Measurements from ENCODE around the gene SF3B1.

DNA sequence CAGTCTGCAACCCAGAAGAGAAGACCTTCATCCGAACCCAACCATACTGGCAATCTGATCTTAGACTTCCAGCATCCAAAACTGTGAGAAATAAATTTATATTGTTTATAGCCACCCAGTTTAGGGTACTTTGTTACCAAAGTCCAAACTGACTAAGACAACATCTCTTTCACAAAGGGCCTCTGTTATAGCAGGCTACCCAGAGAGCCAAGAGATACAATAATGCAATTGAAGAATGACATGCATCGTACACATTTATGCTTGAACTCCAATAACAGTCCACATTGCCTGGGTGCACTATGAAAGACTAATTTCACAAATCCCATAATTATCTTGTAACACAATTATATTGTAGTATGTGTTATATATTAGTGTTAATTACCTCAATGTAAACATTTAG, 85.1 kb downstream of the SF3B1 start:
- TF ChIP-seq, protein P1, sequence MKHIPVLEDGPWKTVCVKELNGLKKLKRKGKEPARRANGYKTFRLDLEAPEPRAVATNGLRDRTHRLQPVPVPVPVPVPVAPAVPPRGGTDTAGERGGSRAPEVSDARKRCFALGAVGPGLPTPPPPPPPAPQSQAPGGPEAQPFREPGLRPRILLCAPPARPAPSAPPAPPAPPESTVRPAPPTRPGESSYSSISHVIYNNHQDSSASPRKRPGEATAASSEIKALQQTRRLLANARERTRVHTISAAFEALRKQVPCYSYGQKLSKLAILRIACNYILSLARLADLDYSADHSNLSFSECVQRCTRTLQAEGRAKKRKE (CRISPR knock-in tag; IDR thresholded peaks at IDR 0.05; ENCODE audit: low read depth) = no peak
- TF ChIP-seq, protein P2, sequence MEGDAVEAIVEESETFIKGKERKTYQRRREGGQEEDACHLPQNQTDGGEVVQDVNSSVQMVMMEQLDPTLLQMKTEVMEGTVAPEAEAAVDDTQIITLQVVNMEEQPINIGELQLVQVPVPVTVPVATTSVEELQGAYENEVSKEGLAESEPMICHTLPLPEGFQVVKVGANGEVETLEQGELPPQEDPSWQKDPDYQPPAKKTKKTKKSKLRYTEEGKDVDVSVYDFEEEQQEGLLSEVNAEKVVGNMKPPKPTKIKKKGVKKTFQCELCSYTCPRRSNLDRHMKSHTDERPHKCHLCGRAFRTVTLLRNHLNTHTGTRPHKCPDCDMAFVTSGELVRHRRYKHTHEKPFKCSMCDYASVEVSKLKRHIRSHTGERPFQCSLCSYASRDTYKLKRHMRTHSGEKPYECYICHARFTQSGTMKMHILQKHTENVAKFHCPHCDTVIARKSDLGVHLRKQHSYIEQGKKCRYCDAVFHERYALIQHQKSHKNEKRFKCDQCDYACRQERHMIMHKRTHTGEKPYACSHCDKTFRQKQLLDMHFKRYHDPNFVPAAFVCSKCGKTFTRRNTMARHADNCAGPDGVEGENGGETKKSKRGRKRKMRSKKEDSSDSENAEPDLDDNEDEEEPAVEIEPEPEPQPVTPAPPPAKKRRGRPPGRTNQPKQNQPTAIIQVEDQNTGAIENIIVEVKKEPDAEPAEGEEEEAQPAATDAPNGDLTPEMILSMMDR (IDR thresholded peaks at IDR 0.05) = no peak
- TF ChIP-seq CEBPB (IDR thresholded peaks at IDR 0.05) = no peak
- no peak for TF ChIP-seq ESRRA (IDR thresholded peaks at IDR 0.05; ENCODE audit: borderline replicate concordance, low read length)
- TF ChIP-seq, protein P3, sequence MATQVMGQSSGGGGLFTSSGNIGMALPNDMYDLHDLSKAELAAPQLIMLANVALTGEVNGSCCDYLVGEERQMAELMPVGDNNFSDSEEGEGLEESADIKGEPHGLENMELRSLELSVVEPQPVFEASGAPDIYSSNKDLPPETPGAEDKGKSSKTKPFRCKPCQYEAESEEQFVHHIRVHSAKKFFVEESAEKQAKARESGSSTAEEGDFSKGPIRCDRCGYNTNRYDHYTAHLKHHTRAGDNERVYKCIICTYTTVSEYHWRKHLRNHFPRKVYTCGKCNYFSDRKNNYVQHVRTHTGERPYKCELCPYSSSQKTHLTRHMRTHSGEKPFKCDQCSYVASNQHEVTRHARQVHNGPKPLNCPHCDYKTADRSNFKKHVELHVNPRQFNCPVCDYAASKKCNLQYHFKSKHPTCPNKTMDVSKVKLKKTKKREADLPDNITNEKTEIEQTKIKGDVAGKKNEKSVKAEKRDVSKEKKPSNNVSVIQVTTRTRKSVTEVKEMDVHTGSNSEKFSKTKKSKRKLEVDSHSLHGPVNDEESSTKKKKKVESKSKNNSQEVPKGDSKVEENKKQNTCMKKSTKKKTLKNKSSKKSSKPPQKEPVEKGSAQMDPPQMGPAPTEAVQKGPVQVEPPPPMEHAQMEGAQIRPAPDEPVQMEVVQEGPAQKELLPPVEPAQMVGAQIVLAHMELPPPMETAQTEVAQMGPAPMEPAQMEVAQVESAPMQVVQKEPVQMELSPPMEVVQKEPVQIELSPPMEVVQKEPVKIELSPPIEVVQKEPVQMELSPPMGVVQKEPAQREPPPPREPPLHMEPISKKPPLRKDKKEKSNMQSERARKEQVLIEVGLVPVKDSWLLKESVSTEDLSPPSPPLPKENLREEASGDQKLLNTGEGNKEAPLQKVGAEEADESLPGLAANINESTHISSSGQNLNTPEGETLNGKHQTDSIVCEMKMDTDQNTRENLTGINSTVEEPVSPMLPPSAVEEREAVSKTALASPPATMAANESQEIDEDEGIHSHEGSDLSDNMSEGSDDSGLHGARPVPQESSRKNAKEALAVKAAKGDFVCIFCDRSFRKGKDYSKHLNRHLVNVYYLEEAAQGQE (IDR thresholded peaks at IDR 0.05) = no peak
- no peak for TF ChIP-seq SREBF2 (IDR thresholded peaks at IDR 0.05)
- no peak for TF ChIP-seq NFE2L2 (conservative IDR thresholded peaks at IDR 0.05; ENCODE audit: low read length)

Data from A549 (cell line).